Skin of body (tissue), 2 donors: ENCODE results near the gene MCRIP2. TPM values are rescaled to one million over a fixed set of nuclear protein-coding genes. Genes with fewer than 3 reads are reported as not detected.

Experiments used
- DNase-seq: peaks from one replicate; lab custom pipeline; 2025; lab: John Stamatoyannopoulos, UW
- total RNA-seq: library from RNA; depleted of rRNA; stranded (reverse); fragments of >200 nt; gene quantifications from one replicate; pipeline ENCODE4 v1.2.3, GENCODE V29; 2014

Gene MCRIP2
- total RNA-seq, 1 donor from 2014 or later: 6.9 TPM

- no peak for DNase-seq
These were observed 53.9 kb downstream of the MCRIP2 start for GRCh38 chr16:695355-696089.

Other genes starting within 250 kb of the MCRIP2 start
- 26.4 TPM for gene NME4, start 244.6 kb upstream of the MCRIP2 start, total RNA-seq
- gene DECR2, start 239.9 kb upstream of the MCRIP2 start, total RNA-seq: 7.2 TPM
- 17.2 TPM for gene RAB11FIP3, start 216.2 kb upstream of the MCRIP2 start, total RNA-seq
- gene CAPN15, start 114.1 kb upstream of the MCRIP2 start, total RNA-seq: 10.2 TPM
- not detected for gene PRR35, start 81.4 kb upstream of the MCRIP2 start, total RNA-seq
- 0.59 TPM for gene NHLRC4, start 74.8 kb upstream of the MCRIP2 start, total RNA-seq
- 10.4 TPM for gene PIGQ, start 71.9 kb upstream of the MCRIP2 start, total RNA-seq
- 14.8 TPM for gene RAB40C, start 51.8 kb upstream of the MCRIP2 start, total RNA-seq
- gene WFIKKN1, start 10.8 kb upstream of the MCRIP2 start, total RNA-seq: 0.20 TPM
- gene METTL26, start 5.5 kb upstream of the MCRIP2 start, total RNA-seq: 22.9 TPM
- 15.1 TPM for gene WDR90, start 7.5 kb downstream of the MCRIP2 start, total RNA-seq
- 26.4 TPM for gene RHOT2, start 26.3 kb downstream of the MCRIP2 start, total RNA-seq
- gene RHBDL1, start 33.8 kb downstream of the MCRIP2 start, total RNA-seq: 1.2 TPM
- gene STUB1, start 38.6 kb downstream of the MCRIP2 start, total RNA-seq: 49.1 TPM
- gene JMJD8, start 42.5 kb downstream of the MCRIP2 start, total RNA-seq: 18.1 TPM
- 2.3 TPM for gene WDR24, start 48.6 kb downstream of the MCRIP2 start, total RNA-seq
- 0.30 TPM for gene FBXL16, start 64.0 kb downstream of the MCRIP2 start, total RNA-seq
- gene METRN, start 73.3 kb downstream of the MCRIP2 start, total RNA-seq: 6.2 TPM
- 6.3 TPM for gene ANTKMT, start 79.3 kb downstream of the MCRIP2 start, total RNA-seq
- 0.20 TPM for gene CCDC78, start 84.6 kb downstream of the MCRIP2 start, total RNA-seq
- gene HAGHL, start 85.3 kb downstream of the MCRIP2 start, total RNA-seq: 2.5 TPM
- 41.2 TPM for gene CIAO3, start 99.2 kb downstream of the MCRIP2 start, total RNA-seq
- gene MSLN, start 118.9 kb downstream of the MCRIP2 start, total RNA-seq: 1.4 TPM
- gene RPUSD1, start 146.6 kb downstream of the MCRIP2 start, total RNA-seq: 7.8 TPM
- gene CHTF18, start 146.8 kb downstream of the MCRIP2 start, total RNA-seq: 10.1 TPM
- not detected for gene GNG13, start 158.9 kb downstream of the MCRIP2 start, total RNA-seq